ENCODE measurements around the gene PCK1.

DNA sequence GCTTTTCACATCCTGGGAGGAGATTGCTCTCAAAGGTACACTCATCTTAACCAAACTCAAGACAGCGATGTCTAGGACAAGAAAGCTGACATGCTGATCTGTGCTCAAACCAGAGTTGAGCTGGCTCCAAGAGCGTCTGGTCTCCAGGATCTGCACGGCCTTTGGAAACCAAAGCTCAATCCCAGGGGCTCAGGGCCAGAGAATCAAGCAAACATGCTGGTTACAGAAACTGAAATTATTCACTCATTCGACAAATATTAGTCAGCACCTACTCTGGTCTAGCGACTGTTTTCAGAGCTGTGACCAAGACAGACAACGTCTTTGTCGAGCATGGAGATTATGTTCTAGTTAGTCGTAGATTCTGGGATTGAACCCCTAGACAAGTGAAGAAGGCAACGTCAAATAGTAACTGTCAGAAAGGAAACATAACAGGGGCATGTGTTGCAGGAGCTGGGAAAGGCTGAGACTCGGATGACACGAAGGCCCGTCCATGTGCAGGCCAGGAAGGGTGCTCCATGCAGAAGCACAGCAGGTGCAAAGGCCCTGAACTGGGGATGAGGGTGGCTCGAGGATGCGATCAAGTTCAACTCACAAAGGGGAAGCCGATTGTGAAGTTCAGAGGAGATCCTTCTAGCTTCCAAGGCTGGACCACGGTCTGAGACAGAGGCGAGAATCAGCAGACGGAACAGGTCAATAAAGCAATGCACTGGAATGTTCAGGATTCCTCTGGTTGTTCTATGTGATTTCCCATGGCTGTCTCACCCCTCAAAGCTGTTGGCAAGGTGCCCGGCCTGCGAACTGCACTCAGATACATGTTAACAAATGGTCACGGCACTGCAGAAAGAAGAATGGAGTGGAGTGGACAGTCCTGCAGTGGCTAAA, 12.5 kb upstream of the PCK1 start:
- no peak for TF ChIP-seq EZH2 (IDR thresholded peaks at IDR 0.05; ENCODE audit: insufficient read depth, poor library complexity, severe bottlenecking)
- TF ChIP-seq EZH2phosphoT487 (IDR thresholded peaks at IDR 0.05; ENCODE audit: insufficient read depth, low read depth), result no peak

Measured in GM23248 (cell line).